Testis (tissue), 3 donors: Measurements from ENCODE around the gene MCTP1. TPM values are rescaled to one million over a fixed set of nuclear protein-coding genes. Genes with fewer than 3 reads are reported as not detected.

Source experiments
- DNase-seq: peaks from one replicate; pipeline ENCODE4 v3.0.0-alpha.2; 2019
- H3K27ac ChIP-seq, 2 donors: fragments of 200-600 bp; sonication (generic); one replicate each; pipeline ENCODE4 v1.5.1; 2019
- H3K27me3 ChIP-seq: fragments of 200-600 bp; sonication (generic); one replicate; pipeline ENCODE4 v1.5.1; 2019
- H3K36me3 ChIP-seq: fragments of 200-600 bp; sonication (generic); one replicate; pipeline ENCODE4 v1.5.1; 2017; ENCODE audit warnings: low read depth; ENCODE audit errors: missing control alignments
- H3K4me1 ChIP-seq: fragments of 200-600 bp; sonication (generic); one replicate; pipeline ENCODE4 v1.5.1; 2019
- H3K4me3 ChIP-seq, 2 donors: fragments of 200-600 bp; sonication (generic); one replicate each; pipeline ENCODE4 v1.5.1; 2017 to 2019
- H3K9me3 ChIP-seq: fragments of 200-600 bp; sonication (generic); one replicate; pipeline ENCODE4 v1.5.1; 2017
- CTCF ChIP-seq, 3 experiments: fragments of 450-650 bp in 2 of 3; fragments of 200-600 bp in 1 of 3; sonication (generic) in 1 of 3; IDR thresholded peaks; one replicate each; pipeline ENCODE4 v1.5.1; 2016 to 2019; ENCODE audit warnings: antibody characterized with exemption in 3 of 3, mild to moderate bottlenecking in 2 of 3, moderate library complexity in 1 of 3
- POLR2A ChIP-seq: fragments of 450-650 bp; IDR thresholded peaks from one replicate; pipeline ENCODE4 v1.6.1; 2017; ENCODE audit warnings: antibody characterized with exemption, mild to moderate bottlenecking, moderate library complexity
- WGBS, 2 donors: methylation state at CpG; one replicate each; pipeline ENCODE4 v1.1.5; 2018; 5-methylcytosine and 5-hydroxymethylcytosine counted together
- intact Hi-C: fragments of 100-400 bp; cut with DNase I; formaldehyde crosslinking; loops from one replicate; pipeline ENCODE4 v1.15.1; 2023; ENCODE audit warnings: low total_unique reads
- polyA plus RNA-seq: library from polyadenylated mRNA; stranded (reverse); fragments of 350-450 nt; fragmentation: Illumina TruSeq; extraction: RNeasy Lipid Tissue Mini Kit (QIAGEN cat#74804); gene quantifications from one replicate; pipeline ENCODE4 v1.2.3, GENCODE V29; 2014; ENCODE audit warnings: low read depth, low replicate concordance; ENCODE audit not compliant: insufficient read depth
- total RNA-seq, 2 donors: library from RNA; depleted of rRNA; stranded (reverse); fragments of >200 nt; gene quantifications; one replicate each; pipeline ENCODE4 v1.2.3, GENCODE V29; 2016

The MCTP1 gene
- total and polyA plus RNA-seq, 3 donors from 2014 or later: 7.4 to 15.5 (median 9.7) TPM

- no peak for DNase-seq
- Histone ChIP-seq H3K4me1 (no peaks in the 10 kb centered on the region), H3K36me3 (no peaks in the 10 kb centered on the region), H3K27me3 (no peaks in the 10 kb centered on the region), H3K4me3 (no peak overlapping the region), H3K9me3 (no peaks in the 10 kb centered on the region), H3K27ac (no peak overlapping the region)
- TF ChIP-seq POLR2A (no peak), CTCF (IDR thresholded peaks at IDR 0.05) (no peak)
- intact Hi-C loops: no loop called here
Measured at GRCh38 chr5:95084757-95085156, 200.1 kb downstream of the MCTP1 start.

- intact Hi-C loops: no loop called here
- no peak overlapping the region for H3K27ac ChIP-seq
- DNase-seq: no peak
- WGBS, 2 donors: 84 to 89% methylated on average over 3 of the region's 3 CpGs
- H3K9me3 ChIP-seq: no peaks in the 10 kb centered on the region
- no peaks in the 10 kb centered on the region for H3K36me3 ChIP-seq
- TF ChIP-seq CTCF (IDR thresholded peaks at IDR 0.05): no peak
- TF ChIP-seq POLR2A: no peak
- H3K4me1 ChIP-seq: no peaks in the 10 kb centered on the region
- H3K27me3 ChIP-seq: no peaks in the 10 kb centered on the region
- H3K4me3 ChIP-seq: no peak overlapping the region
Measured at GRCh38 chr5:95083606-95084005, 201.3 kb downstream of the MCTP1 start.

- DNase-seq: no peak
- no peaks in the 10 kb centered on the region for H3K27me3 ChIP-seq
- H3K9me3 ChIP-seq: no peaks in the 10 kb centered on the region
- intact Hi-C loops: no loop called here
- H3K27ac ChIP-seq: no peak overlapping the region
- no peaks in the 10 kb centered on the region for H3K36me3 ChIP-seq
- 40 to 41% methylated on average over 3 of the region's 3 CpGs for WGBS, 2 donors
- TF ChIP-seq POLR2A (no peak), CTCF (IDR thresholded peaks at IDR 0.05) (no peak)
- no peaks in the 10 kb centered on the region for H3K4me1 ChIP-seq
- H3K4me3 ChIP-seq: no peak overlapping the region
Measured at GRCh38 chr5:95081982-95082381, 202.9 kb downstream of the MCTP1 start.

GRCh38 chr5:95081500-95081960 is 203.4 kb downstream of the MCTP1 start:
- H3K27ac ChIP-seq: peak overlapping the region in 1 of 2 donors; percentile 22
- peak; percentile 32 for DNase-seq
- no peaks in the 10 kb centered on the region for H3K9me3 ChIP-seq
- no peaks in the 10 kb centered on the region for H3K4me1 ChIP-seq
- 17 to 30% methylated on average over 5 of the region's 5 CpGs for WGBS, 2 donors
- H3K27me3 ChIP-seq: no peaks in the 10 kb centered on the region
- no peaks in the 10 kb centered on the region for H3K36me3 ChIP-seq
- no peak for TF ChIP-seq CTCF (IDR thresholded peaks at IDR 0.05)
- TF ChIP-seq POLR2A: no peak
- intact Hi-C loops: no loop called here
- no peak overlapping the region for H3K4me3 ChIP-seq

- Histone ChIP-seq H3K27me3 (no peaks in the 10 kb centered on the region), H3K4me1 (no peaks in the 10 kb centered on the region), H3K36me3 (no peaks in the 10 kb centered on the region), H3K4me3 (no peak overlapping the region), H3K27ac (no peak overlapping the region), H3K9me3 (no peaks in the 10 kb centered on the region)
- intact Hi-C loops: no loop called here
- no peak for DNase-seq
- 70 to 77% methylated on average over 4 of the region's 4 CpGs for WGBS, 2 donors
- TF ChIP-seq CTCF (IDR thresholded peaks at IDR 0.05) (no peak), POLR2A (no peak)
Measured at GRCh38 chr5:95080441-95080840, 204.5 kb downstream of the MCTP1 start.
